HL-60 (cell line): ENCODE data around the gene NT5C1A.

Experiments used
- GABPA ChIP-seq: IDR thresholded peaks from 2 replicates; pipeline ENCODE4 v1.6.1; 2012; ENCODE audit warnings: low read depth
- POLR2AphosphoS5 ChIP-seq: IDR thresholded peaks from 2 replicates; pipeline ENCODE4 v1.6.1; 2012; ENCODE audit warnings: low read depth
- SPI1 ChIP-seq: IDR thresholded peaks from 2 replicates; pipeline ENCODE4 v1.6.1; 2012; ENCODE audit warnings: low read depth, mild to moderate bottlenecking, borderline replicate concordance
- TF ChIP-seq, protein P1 (sequence below): IDR thresholded peaks from one replicate; pipeline ENCODE4 v1.5.1; 2011; ENCODE audit warnings: low read length, control low read depth, inconsistent platforms; ENCODE audit not compliant: insufficient read depth
- TF ChIP-seq, protein P2 (sequence below): IDR thresholded peaks from 2 replicates; pipeline ENCODE4 v1.6.1; 2012; ENCODE audit warnings: low read depth; ENCODE audit not compliant: insufficient replicate concordance

- TF ChIP-seq, protein P1, sequence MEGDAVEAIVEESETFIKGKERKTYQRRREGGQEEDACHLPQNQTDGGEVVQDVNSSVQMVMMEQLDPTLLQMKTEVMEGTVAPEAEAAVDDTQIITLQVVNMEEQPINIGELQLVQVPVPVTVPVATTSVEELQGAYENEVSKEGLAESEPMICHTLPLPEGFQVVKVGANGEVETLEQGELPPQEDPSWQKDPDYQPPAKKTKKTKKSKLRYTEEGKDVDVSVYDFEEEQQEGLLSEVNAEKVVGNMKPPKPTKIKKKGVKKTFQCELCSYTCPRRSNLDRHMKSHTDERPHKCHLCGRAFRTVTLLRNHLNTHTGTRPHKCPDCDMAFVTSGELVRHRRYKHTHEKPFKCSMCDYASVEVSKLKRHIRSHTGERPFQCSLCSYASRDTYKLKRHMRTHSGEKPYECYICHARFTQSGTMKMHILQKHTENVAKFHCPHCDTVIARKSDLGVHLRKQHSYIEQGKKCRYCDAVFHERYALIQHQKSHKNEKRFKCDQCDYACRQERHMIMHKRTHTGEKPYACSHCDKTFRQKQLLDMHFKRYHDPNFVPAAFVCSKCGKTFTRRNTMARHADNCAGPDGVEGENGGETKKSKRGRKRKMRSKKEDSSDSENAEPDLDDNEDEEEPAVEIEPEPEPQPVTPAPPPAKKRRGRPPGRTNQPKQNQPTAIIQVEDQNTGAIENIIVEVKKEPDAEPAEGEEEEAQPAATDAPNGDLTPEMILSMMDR = no peak
- no peak for TF ChIP-seq POLR2AphosphoS5
- TF ChIP-seq, protein P2, sequence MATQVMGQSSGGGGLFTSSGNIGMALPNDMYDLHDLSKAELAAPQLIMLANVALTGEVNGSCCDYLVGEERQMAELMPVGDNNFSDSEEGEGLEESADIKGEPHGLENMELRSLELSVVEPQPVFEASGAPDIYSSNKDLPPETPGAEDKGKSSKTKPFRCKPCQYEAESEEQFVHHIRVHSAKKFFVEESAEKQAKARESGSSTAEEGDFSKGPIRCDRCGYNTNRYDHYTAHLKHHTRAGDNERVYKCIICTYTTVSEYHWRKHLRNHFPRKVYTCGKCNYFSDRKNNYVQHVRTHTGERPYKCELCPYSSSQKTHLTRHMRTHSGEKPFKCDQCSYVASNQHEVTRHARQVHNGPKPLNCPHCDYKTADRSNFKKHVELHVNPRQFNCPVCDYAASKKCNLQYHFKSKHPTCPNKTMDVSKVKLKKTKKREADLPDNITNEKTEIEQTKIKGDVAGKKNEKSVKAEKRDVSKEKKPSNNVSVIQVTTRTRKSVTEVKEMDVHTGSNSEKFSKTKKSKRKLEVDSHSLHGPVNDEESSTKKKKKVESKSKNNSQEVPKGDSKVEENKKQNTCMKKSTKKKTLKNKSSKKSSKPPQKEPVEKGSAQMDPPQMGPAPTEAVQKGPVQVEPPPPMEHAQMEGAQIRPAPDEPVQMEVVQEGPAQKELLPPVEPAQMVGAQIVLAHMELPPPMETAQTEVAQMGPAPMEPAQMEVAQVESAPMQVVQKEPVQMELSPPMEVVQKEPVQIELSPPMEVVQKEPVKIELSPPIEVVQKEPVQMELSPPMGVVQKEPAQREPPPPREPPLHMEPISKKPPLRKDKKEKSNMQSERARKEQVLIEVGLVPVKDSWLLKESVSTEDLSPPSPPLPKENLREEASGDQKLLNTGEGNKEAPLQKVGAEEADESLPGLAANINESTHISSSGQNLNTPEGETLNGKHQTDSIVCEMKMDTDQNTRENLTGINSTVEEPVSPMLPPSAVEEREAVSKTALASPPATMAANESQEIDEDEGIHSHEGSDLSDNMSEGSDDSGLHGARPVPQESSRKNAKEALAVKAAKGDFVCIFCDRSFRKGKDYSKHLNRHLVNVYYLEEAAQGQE = no peak
- no peak for TF ChIP-seq GABPA
- no peak for TF ChIP-seq SPI1
These were observed 24.5 kb upstream of the NT5C1A start for GRCh38 chr1:39696448-39696847.
